ENCODE data around the gene HSPA1B.
"Not testable (repeated sequence)": the region's sequence is repeated elsewhere in the genome, so short reads cannot be mapped to it uniquely, and the experiment has no call there.

HSPA1B gene

GRCh38 chr6:31797588-31797987, 29.9 kb upstream of the HSPA1B start:
- no peak for DNase-seq (ENCODE audit: low read depth in 2 of 2)

GRCh38 chr6:31799781-31800180, 27.8 kb upstream of the HSPA1B start:
- DNase-seq (ENCODE audit: low read depth in 2 of 2): no peak

- not testable (repeated sequence) for DNase-seq (ENCODE audit: low read depth in 2 of 2)
Observed at GRCh38 chr6:31801031-31801927, 26.3 kb upstream of the HSPA1B start.

GRCh38 chr6:31805939-31806469, 21.5 kb upstream of the HSPA1B start:
- DNase-seq (ENCODE audit: low read depth in 2 of 2): no peak

GRCh38 chr6:31806470-31807272, 20.9 kb upstream of the HSPA1B start, which contains the start of gene LSM2:
TSS of gene LSM2 (minus strand) at chr6:31806966. CDS start at chr6:31806757, 209 bp downstream.
- DNase-seq (ENCODE audit: low read depth in 2 of 2): peak; percentile 88 to 90

GRCh38 chr6:31808599-31808998, 18.9 kb upstream of the HSPA1B start:
- DNase-seq (ENCODE audit: low read depth in 2 of 2): not testable (repeated sequence)

- DNase-seq (ENCODE audit: low read depth in 2 of 2): no peak
Observed at GRCh38 chr6:31811645-31812044, 15.9 kb upstream of the HSPA1B start.

- no peak for DNase-seq (ENCODE audit: low read depth in 2 of 2)
Observed at GRCh38 chr6:31813465-31813849, 14.1 kb upstream of the HSPA1B start.

GRCh38 chr6:31814677-31815024, 12.9 kb upstream of the HSPA1B start:
- peak; percentile 95 for DNase-seq (ENCODE audit: low read depth in 2 of 2)

GRCh38 chr6:31815025-31815838, 12.3 kb upstream of the HSPA1B start, which contains the start of the genes HSPA1A and HSPA1L:
TSS of gene HSPA1A (plus strand) at chr6:31815543. CDS start at chr6:31815757, 214 bp downstream.
TSS of gene HSPA1L (minus strand) at chr6:31815283. CDS start at chr6:31811972, 3,311 bp downstream.
- DNase-seq (ENCODE audit: low read depth in 2 of 2): peak; percentile 91

- not testable (repeated sequence) for DNase-seq (ENCODE audit: low read depth in 2 of 2)
Observed at GRCh38 chr6:31817133-31817928, 10.2 kb upstream of the HSPA1B start.

- not testable (repeated sequence) for DNase-seq (ENCODE audit: low read depth in 2 of 2)
Observed at GRCh38 chr6:31817929-31818511, 9.5 kb upstream of the HSPA1B start.

GRCh38 chr6:31819871-31820299, 7.7 kb upstream of the HSPA1B start:
- no peak for DNase-seq (ENCODE audit: low read depth in 2 of 2)

- not testable (repeated sequence) for DNase-seq (ENCODE audit: low read depth in 2 of 2)
Observed at GRCh38 chr6:31820399-31820798, 7.1 kb upstream of the HSPA1B start.

- no peak for DNase-seq (ENCODE audit: low read depth in 2 of 2)
Observed at GRCh38 chr6:31821301-31822035, 6.1 kb upstream of the HSPA1B start.

GRCh38 chr6:31822036-31822821, 5.3 kb upstream of the HSPA1B start:
- no peak for DNase-seq (ENCODE audit: low read depth in 2 of 2)

- DNase-seq (ENCODE audit: low read depth in 2 of 2): not testable (repeated sequence)
Observed at GRCh38 chr6:31823592-31824196, 3.8 kb upstream of the HSPA1B start.

GRCh38 chr6:31825553-31825952, 2.0 kb upstream of the HSPA1B start:
- DNase-seq (ENCODE audit: low read depth in 2 of 2): no peak

Measured in fibroblast of skin of left biceps (primary cell).